ENCODE results near the gene RHOBTB3. TPM values are rescaled to one million over a fixed set of nuclear protein-coding genes. Genes with fewer than 3 reads are reported as not detected.

The RHOBTB3 gene
- total RNA-seq, 2 donors from 2014 or later: 40.2 to 55.7 TPM

GRCh38 chr5:95729115-95730010 is 1.8 kb upstream of the RHOBTB3 start:
- intact Hi-C loops (cut with DNase I): loop anchor here (5.0 to 10.0 kb wide), 2 partner anchors 62 to 65 kb away; no protein-coding TSS in a partner anchor
- no peak for DNase-seq (ENCODE audit: low spot score)

- intact Hi-C loops (cut with DNase I): loop anchor here in 1 of 2 donors (5.0 kb wide), 1 partner anchor 63 kb away; no protein-coding TSS in a partner anchor
- DNase-seq (ENCODE audit: low spot score): no peak
Observed at GRCh38 chr5:95730011-95730700, 980 bp upstream of the RHOBTB3 start.

GRCh38 chr5:95731571-95732554 is 727 bp downstream of the RHOBTB3 start:
- DNase-seq (ENCODE audit: low spot score): peak; percentile 90
- intact Hi-C loops (cut with DNase I): loop anchor here (2.0 to 5.0 kb wide), 2 partner anchors 65 to 81 kb away; no protein-coding TSS in a partner anchor

GRCh38 chr5:95733107-95733665 is 2.0 kb downstream of the RHOBTB3 start:
- no peak for DNase-seq (ENCODE audit: low spot score)
- intact Hi-C loops (cut with DNase I): loop anchor here (2.0 to 5.0 kb wide), 2 partner anchors 66 to 80 kb away; no protein-coding TSS in a partner anchor

- intact Hi-C loops (cut with DNase I): loop anchor here in 1 of 2 donors (5.0 kb wide), 1 partner anchor 67 kb away; no protein-coding TSS in a partner anchor
- no peak for DNase-seq (ENCODE audit: low spot score)
Observed at GRCh38 chr5:95734187-95734586, 3.1 kb downstream of the RHOBTB3 start.

DNA sequence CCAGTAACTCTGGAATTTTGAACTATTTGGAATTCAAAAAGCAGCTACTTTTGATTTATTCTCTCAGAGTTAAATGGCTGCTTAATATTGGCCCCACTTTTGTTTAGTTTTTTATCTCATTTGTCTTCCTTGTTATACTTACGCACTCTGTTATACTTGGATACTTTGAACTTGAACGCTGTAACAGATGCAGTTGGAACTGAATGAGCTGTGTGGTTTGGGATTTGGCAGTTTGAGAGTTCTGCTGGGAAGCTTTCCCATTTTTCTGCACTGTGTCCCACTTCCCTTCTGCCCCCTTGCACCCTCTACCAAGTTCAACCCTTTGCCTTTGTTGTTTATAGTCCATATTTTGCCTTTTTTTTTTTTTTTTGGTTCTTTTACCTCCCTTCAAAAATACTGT is 3.8 kb downstream of the RHOBTB3 start:
- DNase-seq (ENCODE audit: low spot score): no peak
- intact Hi-C loops (cut with DNase I): loop anchor here in 1 of 2 donors (5.0 kb wide), 1 partner anchor 68 kb away; no protein-coding TSS in a partner anchor

DNA sequence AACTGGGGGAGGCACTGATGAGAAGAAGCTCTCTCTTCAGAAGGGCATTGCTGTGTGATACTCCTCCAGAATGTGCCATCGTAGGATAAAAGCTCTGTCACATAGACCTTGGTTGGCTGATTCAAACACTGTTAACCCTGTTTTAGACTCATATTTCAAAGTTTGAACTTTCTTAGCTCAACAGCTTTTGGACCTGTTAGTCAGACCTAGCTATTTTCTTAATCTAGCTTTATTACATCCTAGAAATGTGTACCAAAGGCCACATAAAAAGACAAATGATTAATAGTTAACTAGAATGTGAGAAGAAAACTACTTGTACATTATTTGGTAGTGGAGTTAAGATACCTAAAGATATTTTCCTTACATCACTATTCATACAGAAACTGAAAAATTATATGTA is 4.3 kb downstream of the RHOBTB3 start:
- intact Hi-C loops (cut with DNase I): no loop called here
- DNase-seq (ENCODE audit: low spot score): no peak

- DNase-seq (ENCODE audit: low spot score): no peak
- intact Hi-C loops (cut with DNase I): no loop called here
Observed at GRCh38 chr5:95738072-95738471, 6.9 kb downstream of the RHOBTB3 start.

- DNase-seq (ENCODE audit: low spot score): no peak
- intact Hi-C loops (cut with DNase I): no loop called here
Observed at GRCh38 chr5:95738834-95739233, 7.7 kb downstream of the RHOBTB3 start.

DNA sequence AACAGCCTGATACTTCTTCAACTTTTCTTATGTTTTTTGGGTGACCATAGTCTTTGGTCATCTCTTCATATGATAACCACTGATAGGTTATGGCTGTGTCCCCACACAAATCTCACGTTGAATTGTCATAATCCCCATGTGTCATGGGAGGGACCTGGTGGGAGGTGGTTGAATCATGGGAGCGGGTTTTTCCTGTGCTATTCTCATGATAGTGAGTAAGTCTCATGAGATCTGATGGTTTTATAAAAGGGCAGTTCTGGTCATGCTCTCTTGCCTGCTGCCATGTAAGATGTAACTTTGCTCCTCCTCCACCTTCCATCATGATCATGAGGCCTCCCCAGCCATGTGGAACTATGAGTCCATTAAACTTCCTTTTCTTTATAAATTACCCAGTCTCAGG is 8.7 kb downstream of the RHOBTB3 start:
- intact Hi-C loops (cut with DNase I): no loop called here
- DNase-seq (ENCODE audit: low spot score): no peak

- intact Hi-C loops (cut with DNase I): no loop called here
- DNase-seq (ENCODE audit: low spot score): no peak
Observed at GRCh38 chr5:95741458-95741857, 10.3 kb downstream of the RHOBTB3 start.

DNA sequence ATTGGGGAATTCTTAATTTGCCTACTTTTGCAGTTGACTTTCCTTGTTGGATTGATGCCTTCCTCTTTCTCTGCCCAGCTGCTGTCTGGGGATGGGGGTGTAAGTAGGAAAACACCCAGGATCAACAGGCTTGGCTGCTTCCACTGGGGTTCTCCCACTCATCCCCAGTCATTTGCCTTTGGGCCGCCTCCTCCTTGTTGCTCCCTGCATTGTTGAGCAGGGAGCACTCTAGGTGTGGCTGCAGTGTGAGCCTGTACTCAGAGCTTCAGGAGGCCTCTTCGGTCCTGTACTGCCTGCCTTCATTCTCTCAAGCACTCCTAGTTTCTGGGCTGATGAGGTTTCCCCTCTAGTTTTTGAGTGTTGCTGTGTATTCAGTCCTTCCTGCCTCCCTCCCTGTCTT is 12.1 kb downstream of the RHOBTB3 start:
- no peak for DNase-seq (ENCODE audit: low spot score)
- intact Hi-C loops (cut with DNase I): no loop called here

- DNase-seq (ENCODE audit: low spot score): no peak
- intact Hi-C loops (cut with DNase I): no loop called here
Observed at GRCh38 chr5:95743877-95744276, 12.7 kb downstream of the RHOBTB3 start.

GRCh38 chr5:95746194-95746593 is 15.1 kb downstream of the RHOBTB3 start:
- DNase-seq (ENCODE audit: low spot score): no peak
- intact Hi-C loops (cut with DNase I): no loop called here

DNA sequence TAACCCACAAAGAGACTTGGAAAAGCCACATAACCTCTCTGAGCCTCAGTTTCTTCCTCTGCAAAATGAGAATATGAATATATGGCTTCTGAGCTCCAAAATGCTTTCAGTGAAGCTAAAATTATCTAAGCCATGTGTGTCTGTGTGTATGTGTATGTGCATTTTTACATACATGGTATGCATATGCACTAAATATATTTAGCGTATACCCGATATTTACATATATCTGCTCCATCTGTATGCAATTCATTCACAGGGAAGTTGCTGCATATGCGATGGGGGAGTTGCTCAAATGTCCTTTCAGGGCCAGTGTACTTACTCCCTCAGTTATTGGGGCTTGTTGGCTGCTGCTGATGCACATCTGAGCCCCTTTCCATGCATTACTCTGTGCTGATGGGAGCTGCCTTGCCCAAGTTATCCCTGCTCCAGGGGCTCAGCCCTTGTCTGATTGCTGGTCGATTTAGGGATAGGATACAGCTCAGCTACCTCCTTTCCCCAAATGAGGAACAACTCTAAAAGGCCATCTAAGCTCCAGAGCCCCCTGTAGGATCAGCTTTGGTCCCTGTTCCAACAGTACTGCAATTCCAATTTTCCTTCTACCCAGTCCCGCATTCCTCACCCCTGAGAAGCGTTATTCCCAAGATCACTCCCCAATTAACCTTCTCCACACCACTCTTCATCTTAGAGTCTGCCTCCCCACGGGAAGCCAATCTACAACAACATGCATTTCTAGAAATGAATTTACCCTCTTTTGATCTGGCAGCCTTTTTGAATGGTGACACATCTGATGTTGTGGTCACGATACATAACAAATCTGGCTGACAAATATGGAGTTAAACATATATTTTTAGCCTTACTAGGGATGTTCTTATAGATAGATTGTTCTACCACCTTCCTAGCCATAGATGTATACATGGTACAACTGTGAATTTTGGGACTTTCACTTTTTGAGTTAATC is 15.9 kb downstream of the RHOBTB3 start:
- intact Hi-C loops (cut with DNase I): no loop called here
- no peak for DNase-seq (ENCODE audit: low spot score)

GRCh38 chr5:95748133-95748532 is 17.0 kb downstream of the RHOBTB3 start:
- DNase-seq (ENCODE audit: low spot score): no peak
- intact Hi-C loops (cut with DNase I): no loop called here

- intact Hi-C loops (cut with DNase I): no loop called here
- DNase-seq (ENCODE audit: low spot score): no peak
Observed at GRCh38 chr5:95754545-95754944, 23.4 kb downstream of the RHOBTB3 start.

DNA sequence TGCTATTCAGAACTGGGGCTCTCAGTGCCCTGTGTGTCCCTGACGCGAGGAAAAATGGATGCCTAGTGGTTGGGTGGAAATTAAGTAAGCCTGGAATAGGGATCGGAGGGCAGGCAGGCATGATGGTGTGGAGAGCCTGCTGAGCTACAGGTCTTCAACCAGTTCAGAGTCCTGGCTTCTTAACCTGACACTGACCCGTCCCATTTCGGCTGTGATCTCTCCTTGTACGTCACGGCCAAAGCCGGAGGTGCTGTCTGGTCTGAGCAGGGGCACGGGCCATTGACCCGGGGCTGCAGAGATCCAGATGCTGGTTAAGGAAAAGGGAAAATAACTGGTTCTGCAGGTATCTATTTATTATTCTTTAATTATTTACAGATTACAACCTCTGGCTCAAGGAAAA is 27.9 kb downstream of the RHOBTB3 start:
- intact Hi-C loops (cut with DNase I): no loop called here
- DNase-seq (ENCODE audit: low spot score): no peak

All from posterior vena cava (tissue), 2 donors.